B cell (primary cell): ENCODE data around the gene OR6B3. TPM values are rescaled to one million over a fixed set of nuclear protein-coding genes. Genes with fewer than 3 reads are reported as not detected.

Experiments
- ATAC-seq: fragments of 200-7000 bp; cut with Tn5 transposase; one replicate; pipeline ENCODE4 v1.10.0; 2021; ENCODE audit warnings: low read depth, mild to moderate bottlenecking, moderate number of reproducible peaks, moderate library complexity
- CTCF ChIA-PET: fragments of 350-600 bp; sonication (Branson Sonifier 250); formaldehyde crosslinking; loops from one replicate; lab custom pipeline; 2021; ENCODE audit warnings: antibody characterized with exemption, inconsistent platforms; lab: Charles Lee
- POLR2A ChIA-PET: fragments of 350-600 bp; sonication (Branson Sonifier 250); formaldehyde crosslinking; loops from one replicate; lab custom pipeline; 2021; ENCODE audit warnings: antibody characterized with exemption; lab: Charles Lee
- DNase-seq: peaks from one replicate; pipeline ENCODE4 v3.0.0; 2013
- H2AFZ ChIP-seq: 2 replicates; pipeline ENCODE4 v1.6.1; 2012; ENCODE audit warnings: mild to moderate bottlenecking, low read depth, low read length; ENCODE audit not compliant: insufficient read depth, poor library complexity, severe bottlenecking
- H3K27ac ChIP-seq, 2 donors: 1 replicate in 1 of 2; 2 replicates in 1 of 2; pipeline ENCODE4 v1.5.1; 2012 to 2013; ENCODE audit warnings: low read length in 2 of 2, mild to moderate bottlenecking in 2 of 2, moderate library complexity in 1 of 2
- H3K27me3 ChIP-seq, 4 experiments: fragments of 200-600 bp in 1 of 4; sonication (generic) in 1 of 4; replicated peaks in 1 of 4; 1 replicate in 2 of 4; 2 replicates in 2 of 4; pipeline versions ENCODE4 v1.6.1 to v1.7.0; 2013 to 2016; ENCODE audit warnings: low read length in 3 of 4, mild to moderate bottlenecking in 2 of 4, mixed read lengths in 1 of 4, moderate library complexity in 1 of 4; ENCODE audit not compliant: insufficient read depth in 4 of 4, control insufficient read depth in 3 of 4; ENCODE audit errors: control extremely low read depth in 1 of 4
- H3K36me3 ChIP-seq, 2 experiments: replicated peaks in 1 of 2; 1 replicate in 1 of 2; 2 replicates in 1 of 2; pipeline versions ENCODE4 v1.6.1 to v1.7.1; 2013; ENCODE audit warnings: low read length in 1 of 2; ENCODE audit not compliant: insufficient read depth in 2 of 2, control insufficient read depth in 1 of 2; ENCODE audit errors: control extremely low read depth in 1 of 2, extremely low read depth in 1 of 2
- H3K4me1 ChIP-seq, 2 donors: fragments of 200-600 bp in 1 of 2; sonication (generic) in 1 of 2; 1 replicate in 1 of 2; 2 replicates in 1 of 2; pipeline versions ENCODE4 v1.5.1 to v1.6.1; 2013 to 2017; ENCODE audit warnings: low read length in 2 of 2; ENCODE audit not compliant: control insufficient read depth in 2 of 2, insufficient read depth in 2 of 2
- H3K4me2 ChIP-seq: replicated peaks from 2 replicates; pipeline ENCODE3; 2012; ENCODE audit warnings: mild to moderate bottlenecking, low read depth, low read length; ENCODE audit not compliant: poor library complexity, severe bottlenecking
- H3K4me3 ChIP-seq, 5 experiments: fragments of 200-600 bp in 1 of 5; sonication (generic) in 1 of 5; 1 replicate in 3 of 5; 2 replicates in 2 of 5; pipeline versions ENCODE4 v1.5.1 to v1.7.0; 2011 to 2016; ENCODE audit warnings: low read length in 4 of 5, mild to moderate bottlenecking in 4 of 5, low read depth in 2 of 5, control low read depth in 1 of 5, moderate library complexity in 1 of 5; ENCODE audit not compliant: insufficient read depth in 1 of 5; ENCODE audit errors: control extremely low read depth in 1 of 5, extremely low read depth in 1 of 5
- H3K79me2 ChIP-seq: fragments of 200-600 bp; sonication (generic); one replicate; pipeline ENCODE4 v1.6.0; 2016; ENCODE audit warnings: low read length; ENCODE audit not compliant: control insufficient read depth, insufficient read depth
- H3K9ac ChIP-seq: fragments of 200-600 bp; sonication (generic); 2 replicates; pipeline ENCODE4 v1.6.1; 2017; ENCODE audit warnings: mild to moderate bottlenecking, low read length, moderate library complexity
- H3K9me3 ChIP-seq, 3 donors: one replicate each; pipeline versions ENCODE4 v1.6.1 to v1.7.1; 2013; ENCODE audit warnings: low read length in 2 of 3; ENCODE audit not compliant: control insufficient read depth in 2 of 3, insufficient read depth in 1 of 3; ENCODE audit errors: control extremely low read depth in 1 of 3
- H4K20me1 ChIP-seq: 2 replicates; pipeline ENCODE4 v1.6.0; 2012; ENCODE audit warnings: mild to moderate bottlenecking, low read length; ENCODE audit not compliant: insufficient read depth, control insufficient read depth, poor library complexity, severe bottlenecking
- H3K27ac Mint-ChIP-seq: one replicate; pipeline ENCODE4 v1.8.0; 2021; ENCODE audit warnings: mixed read lengths
- H3K27me3 Mint-ChIP-seq: one replicate; pipeline ENCODE4 v1.8.0; 2021; ENCODE audit warnings: mixed read lengths
- H3K4me1 Mint-ChIP-seq: one replicate; pipeline ENCODE4 v1.8.0; 2021; ENCODE audit warnings: mixed read lengths
- H3K4me3 Mint-ChIP-seq: one replicate; pipeline ENCODE4 v1.8.0; 2021; ENCODE audit warnings: mixed read lengths
- H3K9me3 Mint-ChIP-seq: one replicate; pipeline ENCODE4 v1.8.0; 2022; ENCODE audit warnings: mixed read lengths; ENCODE audit not compliant: insufficient read depth
- CTCF ChIP-seq: fragments of 200-600 bp; IDR thresholded peaks from one replicate; pipeline ENCODE4 v1.8.0; 2022; ENCODE audit warnings: antibody characterized with exemption, mild to moderate bottlenecking
- EZH2 ChIP-seq: IDR thresholded peaks from 2 replicates; pipeline ENCODE4 v1.6.1; 2012; ENCODE audit warnings: borderline replicate concordance, low read depth, mild to moderate bottlenecking, moderate library complexity, low read length; ENCODE audit not compliant: insufficient read depth, poor library complexity, severe bottlenecking
- WGBS: methylation state at CpG from one replicate; pipeline ENCODE4 v1.1.5; 2013; ENCODE audit warnings: missing lambda C conversion rate; ENCODE audit not compliant: insufficient coverage; 5-methylcytosine and 5-hydroxymethylcytosine counted together
- intact Hi-C: fragments of 100-400 bp; cut with micrococcal nuclease; formaldehyde crosslinking; loops from one replicate; pipeline ENCODE4 v1.10.0; 2022
- polyA plus RNA-seq: library from polyadenylated mRNA; depleted of rRNA; stranded (reverse); fragments of >200 nt; gene quantifications from 2 replicates; pipeline ENCODE4 v1.2.3, GENCODE V29; 2012
- total RNA-seq, 2 donors: library from RNA; stranded (reverse); fragments of 120-200 nt in 1 of 2; gene quantifications; 1 replicate in 1 of 2; 2 replicates in 1 of 2; pipeline versions ENCODE4 v1.2.3 to v1.2.4, GENCODE V29; 2013 to 2022

OR6B3 gene
- total and polyA plus RNA-seq, 2 donors (not counting 1 experiment from before 2014, with no cell fraction given): not detected

GRCh38 chr2:240000671-240001070 is 52.6 kb downstream of the OR6B3 start:
- POLR2A ChIA-PET: no interaction called here
- no peaks in the 10 kb centered on the region for H3K9me3 ChIP-seq
- H3K4me3 ChIP-seq: no peak overlapping the region
- no peak overlapping the region for H3K27ac ChIP-seq
- no peak overlapping the region for H2AFZ ChIP-seq
- WGBS: 97% methylated on average over 8 of the region's 11 CpGs
- TF ChIP-seq CTCF: no peak
- no peak for TF ChIP-seq EZH2
- no peak for ATAC-seq
- H3K9me3 Mint-ChIP-seq: no peaks in the 10 kb centered on the region
- H3K4me1 ChIP-seq: no peaks in the 10 kb centered on the region
- no peaks in the 10 kb centered on the region for H3K27me3 ChIP-seq
- H3K27me3 Mint-ChIP-seq: no peaks in the 10 kb centered on the region
- DNase-seq: no peak
- H3K36me3 ChIP-seq: peaks cover 2 to 69% of the 10 kb centered on the region in 2 experiments
- H3K79me2 ChIP-seq: peaks cover 3% of the 10 kb centered on the region
- H3K4me3 Mint-ChIP-seq: no peak overlapping the region
- CTCF ChIA-PET: interaction anchor here (1.0 kb wide), 1 partner anchor 8 kb away, joined by 3 read pairs; no protein-coding TSS in a partner anchor
- no peak overlapping the region for H3K27ac Mint-ChIP-seq
- intact Hi-C loops: no loop called here
- H3K4me1 Mint-ChIP-seq: no peaks in the 10 kb centered on the region
- no peaks in the 10 kb centered on the region for H4K20me1 ChIP-seq
- H3K4me2 ChIP-seq: no peak overlapping the region
- H3K9ac ChIP-seq: no peak overlapping the region

GRCh38 chr2:239997686-239998409 is 55.5 kb downstream of the OR6B3 start:
- no peaks in the 10 kb centered on the region for H3K27me3 ChIP-seq
- no peaks in the 10 kb centered on the region for H3K4me1 ChIP-seq
- no peaks in the 10 kb centered on the region for H3K27me3 Mint-ChIP-seq
- CTCF ChIA-PET: no interaction called here
- 89% methylated on average over 6 of the region's 9 CpGs for WGBS
- H3K4me1 Mint-ChIP-seq: no peaks in the 10 kb centered on the region
- intact Hi-C loops: no loop called here
- H3K79me2 ChIP-seq: peaks cover 3% of the 10 kb centered on the region
- ATAC-seq (no peak), DNase-seq (no peak)
- H3K27ac Mint-ChIP-seq: no peak overlapping the region
- H3K9ac ChIP-seq: no peak overlapping the region
- no peak overlapping the region for H3K4me3 Mint-ChIP-seq
- no peak for TF ChIP-seq EZH2
- H3K4me2 ChIP-seq: no peak overlapping the region
- H3K9me3 Mint-ChIP-seq: no peaks in the 10 kb centered on the region
- no peak overlapping the region for H3K4me3 ChIP-seq
- H3K27ac ChIP-seq: no peak overlapping the region
- peaks cover 2 to 57% of the 10 kb centered on the region in 2 experiments for H3K36me3 ChIP-seq
- H4K20me1 ChIP-seq: no peaks in the 10 kb centered on the region
- POLR2A ChIA-PET: no interaction called here
- no peaks in the 10 kb centered on the region for H3K9me3 ChIP-seq
- H2AFZ ChIP-seq: no peak overlapping the region

Other genes with a start within 250 kb of the OR6B3 start
- gene NDUFA10, start 28.2 kb downstream of the OR6B3 start, total RNA-seq: 103 and 107 TPM in 2 replicates
- 88.9 and 93.1 TPM in 2 replicates for gene NDUFA10, start 28.2 kb downstream of the OR6B3 start, polyA plus RNA-seq
- not detected in 2 replicates for gene OR6B2, start 23.1 kb downstream of the OR6B3 start, total RNA-seq
- gene OR6B2, start 23.1 kb downstream of the OR6B3 start, polyA plus RNA-seq: not detected in 2 replicates
- 40.4 and 48.7 TPM in 2 replicates for gene COPS9, start 82.8 kb upstream of the OR6B3 start, total RNA-seq
- 50.1 and 69.9 TPM in 2 replicates for gene COPS9, start 82.8 kb upstream of the OR6B3 start, polyA plus RNA-seq
- gene OTOS, start 87.1 kb upstream of the OR6B3 start, total RNA-seq: not detected in 2 replicates
- gene OTOS, start 87.1 kb upstream of the OR6B3 start, polyA plus RNA-seq: not detected in 2 replicates